GM21786 (cell line): Measurements from ENCODE around the gene TNC.

Experiments used
- ATAC-seq: cut with Tn5 transposase; IDR thresholded peaks from one replicate; pipeline ENCODE4 v1.9.1; 2021; ENCODE audit not compliant: unreplicated experiment

The TNC gene

GRCh38 chr9:115104908-115105307 lies 13.0 kb downstream of the TNC start:
- ATAC-seq, result no peak

DNA sequence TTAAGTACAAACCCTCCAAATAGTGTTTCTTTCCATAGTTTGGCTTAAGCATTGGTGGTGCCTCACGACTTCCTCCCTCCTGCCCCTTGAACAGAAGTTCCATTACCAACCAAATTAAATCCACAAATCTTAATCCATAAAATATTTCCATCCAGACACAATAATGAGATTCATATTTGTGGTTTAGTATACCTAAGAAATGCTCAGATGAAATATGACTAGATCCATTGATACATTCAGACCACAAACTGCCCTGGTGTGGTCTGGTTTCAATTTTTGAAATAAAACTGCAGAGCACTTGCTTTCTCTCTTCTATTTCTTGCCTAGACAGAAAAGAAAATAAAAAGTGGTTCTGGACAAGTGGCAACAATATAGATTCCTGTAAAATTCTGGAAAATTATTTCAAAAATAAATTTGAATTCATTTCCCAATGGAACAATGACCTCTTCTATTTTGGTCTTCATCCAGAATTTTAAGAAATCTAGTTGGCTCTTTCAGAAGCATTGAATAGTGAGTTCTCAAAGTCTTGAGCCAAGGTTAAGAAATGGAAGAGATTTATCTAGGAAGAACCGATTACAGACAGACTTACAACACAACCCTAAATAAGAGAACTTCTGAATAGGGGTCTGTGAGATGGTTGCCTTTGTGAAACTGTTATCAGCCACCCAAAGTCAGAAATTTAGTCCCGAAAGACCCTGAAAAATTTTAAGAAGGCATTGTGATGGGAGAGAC lies 14.0 kb downstream of the TNC start:
- no peak for ATAC-seq

DNA sequence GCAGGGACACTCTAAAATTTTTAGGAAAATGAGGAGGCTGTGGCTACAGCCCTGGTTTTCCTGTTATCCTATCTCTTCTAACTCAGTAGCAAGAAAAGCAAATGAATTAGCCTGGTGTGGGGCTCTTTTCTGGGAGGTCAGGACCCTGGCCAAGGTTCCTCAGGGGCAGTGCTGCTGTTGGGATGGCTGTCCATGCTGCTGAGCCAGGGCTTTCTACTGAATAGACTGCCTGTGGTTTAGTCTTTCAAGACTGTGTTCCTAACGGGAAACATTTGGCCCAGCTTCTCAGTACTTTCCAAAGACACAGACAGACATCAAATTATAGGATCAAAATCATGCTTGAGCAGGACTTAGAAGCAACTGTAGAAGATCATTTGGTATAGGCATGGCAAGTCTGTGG lies 18.1 kb downstream of the TNC start:
- no peak for ATAC-seq

- ATAC-seq, result no peak
Measured at GRCh38 chr9:115098226-115098965, 19.6 kb downstream of the TNC start.

DNA sequence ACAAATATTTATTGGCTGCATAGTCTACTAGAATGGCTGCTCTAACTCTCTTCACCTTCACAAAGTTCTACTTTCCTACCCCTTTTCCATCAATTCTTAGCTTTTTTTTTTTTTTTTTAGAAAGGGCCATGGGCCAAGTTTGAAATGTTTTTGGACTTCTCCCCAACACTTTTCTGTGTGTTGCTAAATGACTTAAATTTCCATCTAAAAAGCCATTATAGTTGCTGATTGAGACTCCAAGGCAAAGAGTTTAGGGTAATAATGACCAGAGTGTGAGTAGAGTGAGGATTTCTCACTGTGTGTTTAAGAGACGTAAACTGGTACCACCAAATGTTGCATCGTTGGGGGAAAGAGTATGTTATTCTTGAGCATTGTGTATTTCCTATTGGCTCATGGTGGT lies 24.4 kb downstream of the TNC start:
- no peak for ATAC-seq

DNA sequence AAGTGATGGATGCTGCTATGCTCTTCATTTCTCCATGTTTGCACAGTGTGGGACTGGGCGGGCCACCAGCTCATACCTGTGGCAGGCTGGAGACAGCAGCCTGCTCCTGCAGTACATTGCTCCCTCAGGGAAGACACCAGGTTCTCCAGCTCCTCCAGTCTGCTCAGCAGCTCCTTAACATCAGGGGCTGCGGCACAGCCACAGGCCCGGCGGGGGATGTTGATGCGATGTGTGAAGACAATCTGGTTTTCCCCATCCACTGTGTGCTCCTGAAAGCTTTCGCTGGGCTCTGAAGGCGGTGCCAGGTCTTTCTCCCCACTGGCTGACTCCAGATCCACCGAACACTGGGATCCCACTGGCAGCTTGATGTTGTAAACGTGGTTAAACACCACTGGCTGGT lies 27.5 kb downstream of the TNC start:
- no peak for ATAC-seq

DNA sequence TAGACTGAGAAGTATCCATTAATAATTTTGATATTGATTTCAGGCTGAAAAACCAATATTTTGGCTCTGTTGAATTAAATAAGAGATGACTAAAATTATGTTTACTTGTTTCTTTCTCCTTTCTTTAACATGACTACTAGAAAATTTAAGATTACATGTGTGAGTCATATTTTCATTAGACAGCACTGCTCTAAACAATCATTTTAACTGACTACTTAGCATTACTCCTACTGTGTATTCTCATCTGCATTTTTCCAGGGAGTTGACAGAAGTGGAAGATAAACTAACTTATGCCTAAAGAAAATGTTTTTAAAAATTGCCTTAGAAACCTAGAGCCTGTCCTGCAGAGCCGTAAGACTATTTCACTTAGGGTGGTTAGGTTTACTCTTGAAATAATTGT lies 29.1 kb downstream of the TNC start:
- no peak for ATAC-seq

DNA sequence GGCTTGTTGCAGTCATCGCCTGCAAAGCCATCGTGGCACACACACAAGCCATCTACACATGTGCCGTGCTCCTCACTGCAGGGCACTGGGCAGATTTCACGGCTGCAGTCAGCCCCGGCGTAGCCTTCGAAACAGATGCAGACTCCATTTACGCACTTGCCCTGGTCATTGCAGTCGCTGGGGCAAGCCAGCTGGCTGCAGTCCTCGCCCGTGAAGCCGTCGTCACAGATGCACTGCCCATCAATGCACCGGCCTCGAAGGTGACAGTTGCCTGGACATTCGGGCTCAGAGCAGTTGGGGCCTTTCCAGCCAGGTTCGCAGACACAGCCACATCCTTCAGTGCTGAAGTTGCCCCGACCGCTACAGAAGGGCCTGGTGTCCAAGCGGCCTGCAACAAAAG lies 31.1 kb downstream of the TNC start:
- ATAC-seq, result no peak

DNA sequence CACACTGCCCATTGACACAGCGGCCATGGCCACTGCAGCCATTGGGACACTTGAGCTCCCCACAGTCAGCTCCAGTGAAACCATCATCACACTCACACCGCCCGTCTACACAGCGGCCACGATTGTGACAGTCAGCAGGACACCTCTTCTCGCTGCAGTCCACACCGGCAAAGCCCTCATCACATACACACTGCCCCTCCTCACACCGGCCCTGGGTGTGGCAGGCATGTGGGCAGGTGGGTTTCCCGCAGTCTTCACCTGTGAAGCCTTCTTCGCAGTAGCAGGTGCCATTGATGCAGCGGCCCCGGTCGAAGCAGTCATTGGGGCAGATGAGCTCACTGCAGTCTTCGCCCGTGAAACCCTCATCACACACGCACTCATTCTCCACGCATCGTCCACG lies 31.5 kb downstream of the TNC start:
- no peak for ATAC-seq

DNA sequence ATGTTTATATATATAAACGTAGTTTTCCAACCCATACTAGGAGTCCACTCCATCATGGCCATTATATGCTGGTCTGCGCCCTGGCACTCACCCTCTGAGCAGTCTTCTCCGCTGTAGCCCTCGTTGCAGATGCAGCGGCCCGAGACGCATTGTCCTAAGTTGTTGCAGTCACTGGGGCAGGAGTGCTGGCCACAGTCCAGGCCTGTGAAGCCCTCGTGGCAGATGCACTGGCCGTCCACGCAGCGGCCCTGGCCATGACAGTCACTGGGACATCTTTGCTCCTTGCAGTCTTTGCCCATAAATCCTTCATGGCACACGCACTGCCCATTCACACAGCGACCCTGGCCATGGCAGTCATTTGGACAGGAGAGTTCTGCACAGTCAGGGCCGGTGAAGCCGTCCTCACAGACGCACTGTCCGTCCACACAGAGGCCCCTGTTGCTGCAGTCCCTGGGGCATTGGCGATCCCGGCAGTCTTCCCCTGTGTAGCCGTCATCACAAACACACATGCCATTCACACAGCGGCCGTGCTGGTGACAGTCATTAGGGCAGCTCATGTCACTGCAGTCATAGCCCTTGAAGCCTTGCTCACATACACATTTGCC lies 32.1 kb downstream of the TNC start:
- no peak for ATAC-seq

- no peak for ATAC-seq
Measured at GRCh38 chr9:115084709-115085108, 33.2 kb downstream of the TNC start.

DNA sequence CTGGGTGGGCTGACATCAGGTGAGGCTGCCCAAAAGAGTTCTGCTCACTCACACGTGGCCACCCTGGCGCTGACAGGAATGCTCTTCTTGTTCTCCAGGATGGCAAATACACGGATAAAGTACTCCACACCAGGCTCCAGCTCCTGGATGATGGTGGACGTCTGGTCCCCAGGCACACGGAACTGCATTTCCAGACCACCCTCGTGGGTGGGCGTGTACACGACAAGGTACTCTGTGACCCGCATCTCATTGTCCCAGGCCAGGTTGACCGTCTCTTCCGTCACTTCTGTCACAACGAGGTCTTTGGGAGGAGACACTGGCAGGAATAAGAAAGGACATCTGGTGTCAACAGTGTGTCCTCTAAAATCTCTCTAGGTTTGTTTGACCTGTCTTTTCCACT lies 33.8 kb downstream of the TNC start:
- no peak for ATAC-seq

GRCh38 chr9:115080242-115080641 lies 37.7 kb downstream of the TNC start:
- no peak for ATAC-seq

- ATAC-seq, result no peak
Measured at GRCh38 chr9:115079156-115079555, 38.8 kb downstream of the TNC start.

DNA sequence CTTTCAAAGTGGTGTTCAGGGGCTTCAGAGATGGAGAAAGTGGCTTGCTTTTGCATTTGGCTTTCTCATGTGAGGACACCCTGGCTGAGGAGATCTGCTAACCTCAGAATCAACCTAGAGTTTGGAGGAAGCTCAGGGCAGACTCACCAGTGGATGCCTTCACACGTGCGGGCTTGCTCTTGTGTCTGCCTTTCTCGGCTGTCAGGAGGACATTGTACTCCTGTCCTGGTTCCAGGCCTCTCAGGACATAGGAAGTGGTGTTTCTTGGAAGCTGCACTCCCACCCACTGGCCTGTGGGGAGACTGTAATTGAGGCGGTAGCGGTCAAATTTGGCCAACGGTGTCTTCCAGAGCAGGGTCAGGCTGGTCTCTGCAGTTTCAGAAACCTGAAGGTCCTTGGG lies 44.5 kb downstream of the TNC start:
- no peak for ATAC-seq

- ATAC-seq, result no peak
Measured at GRCh38 chr9:115071176-115071575, 46.8 kb downstream of the TNC start.

DNA sequence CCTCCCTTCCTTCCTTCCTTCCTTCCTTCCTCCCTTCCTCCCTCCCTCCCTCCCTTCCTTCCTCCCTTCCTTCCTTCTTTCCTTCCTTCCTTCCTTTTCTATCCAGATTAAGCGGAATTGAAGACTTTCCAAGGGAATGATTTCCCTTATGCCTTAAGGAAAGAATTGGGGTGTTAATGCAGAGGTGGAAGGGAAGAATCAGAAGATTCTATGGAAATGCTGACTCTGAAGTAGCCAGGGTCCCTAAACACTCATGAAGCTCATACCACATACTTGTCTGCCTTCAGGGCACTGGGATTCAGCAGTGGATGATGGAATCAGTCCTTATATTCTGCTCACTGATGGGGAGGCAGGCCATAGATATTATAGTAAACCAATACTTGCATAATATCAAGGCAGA lies 48.2 kb downstream of the TNC start:
- ATAC-seq, result no peak

DNA sequence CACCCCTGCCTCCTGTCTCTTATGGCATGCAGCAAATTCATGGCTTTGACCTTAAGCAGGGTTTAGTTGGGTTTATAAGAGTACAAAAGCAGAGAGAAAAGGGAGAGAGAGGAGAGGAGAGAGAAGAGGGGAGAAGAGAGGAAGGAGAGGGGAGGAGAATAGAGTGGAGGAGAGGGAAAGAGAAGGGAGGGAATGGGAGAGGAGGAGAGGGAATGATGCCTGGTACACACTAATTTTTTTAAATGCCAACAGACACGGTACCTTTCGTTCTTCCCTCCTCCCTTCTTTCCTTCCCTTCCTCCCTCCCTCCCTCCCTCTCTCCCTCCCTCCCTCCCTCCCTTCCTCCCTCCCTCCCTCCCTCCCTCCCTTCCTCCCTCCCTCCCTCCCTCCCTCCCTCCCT lies 48.7 kb downstream of the TNC start:
- ATAC-seq, result no peak

DNA sequence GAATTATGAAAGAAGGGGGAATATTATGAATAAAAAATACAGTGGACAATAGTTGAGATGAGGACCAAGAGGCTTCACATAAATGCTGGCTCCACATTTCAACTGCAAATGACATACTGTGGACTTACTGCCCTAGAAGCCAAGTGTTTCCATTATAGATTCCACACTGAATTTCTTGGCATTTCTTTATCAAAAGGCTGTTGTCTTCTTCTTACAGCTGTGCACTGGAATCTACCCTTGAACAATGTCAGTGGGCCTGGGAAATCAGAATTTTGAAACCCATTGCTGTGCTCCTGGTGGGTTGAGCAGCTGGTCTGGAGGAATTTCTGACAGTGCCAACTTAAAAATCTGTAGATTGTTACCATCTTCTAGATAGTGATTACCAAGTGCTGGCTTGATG lies 49.9 kb downstream of the TNC start:
- ATAC-seq, result no peak

GRCh38 chr9:115063058-115063845 lies 54.7 kb downstream of the TNC start:
- ATAC-seq, result no peak

DNA sequence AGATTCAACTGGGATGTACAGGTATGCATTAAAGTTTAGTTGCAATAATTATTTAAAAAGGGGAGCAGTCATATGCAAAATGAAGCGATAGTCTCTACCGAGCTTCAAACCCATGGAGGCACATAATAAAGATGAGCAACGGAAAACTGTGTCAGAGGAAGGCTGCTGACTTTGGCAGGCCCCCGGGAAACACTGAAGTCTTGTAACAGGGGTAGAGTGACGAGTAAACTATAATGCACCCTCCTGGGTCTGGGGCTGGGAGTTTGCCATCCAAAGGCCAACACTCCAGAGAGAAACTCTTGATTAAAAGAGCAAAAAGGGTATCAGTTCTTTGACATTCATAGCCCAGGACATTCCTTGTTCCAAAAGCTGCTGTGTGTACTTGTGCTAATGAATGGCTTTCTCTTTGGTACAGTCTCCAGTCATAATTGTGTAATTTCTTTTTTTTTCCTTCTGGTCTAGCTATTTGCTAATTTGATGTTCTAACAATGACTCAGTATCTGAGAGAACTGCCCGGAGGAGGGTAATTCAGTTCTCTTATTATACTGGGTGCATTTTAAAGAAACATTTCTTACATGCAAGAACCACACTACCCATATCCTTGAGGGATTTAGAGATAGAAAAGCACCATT lies 59.2 kb downstream of the TNC start:
- no peak for ATAC-seq
